ENCODE results near the gene APH1B.
"Not testable (repeated sequence)": the region's sequence is repeated elsewhere in the genome, so short reads cannot be mapped to it uniquely, and the experiment has no call there.

APH1B gene

DNA sequence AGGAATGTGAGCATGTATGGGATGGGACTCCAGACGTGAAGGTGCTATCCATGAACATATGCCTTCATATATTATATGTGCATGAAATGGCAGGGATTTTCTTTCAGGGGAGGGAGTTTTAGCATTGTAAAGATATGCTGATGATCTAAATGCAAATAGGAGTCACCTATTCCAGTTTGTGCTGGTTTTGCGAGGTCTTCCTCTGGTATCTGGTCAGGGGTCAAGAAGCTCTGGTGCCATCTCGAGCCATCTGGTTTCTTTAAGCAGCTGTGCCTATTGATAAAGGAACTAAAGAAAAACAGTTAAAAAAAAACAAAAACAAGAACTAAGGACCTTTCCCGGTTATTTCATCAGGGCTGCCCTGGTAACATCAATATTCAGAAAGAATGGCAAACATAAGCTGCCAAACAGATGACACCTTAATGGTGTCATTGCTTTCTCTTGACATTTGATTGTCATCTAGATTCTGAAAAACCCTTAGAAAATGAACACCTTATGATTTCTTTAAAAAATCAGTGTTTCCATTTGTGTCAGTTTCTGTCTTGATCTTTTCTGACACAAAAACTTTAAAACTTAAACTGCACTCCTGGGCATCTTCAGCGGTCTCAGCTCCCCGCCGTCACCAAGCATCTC, 22.7 kb downstream of the APH1B start:
- no peak for DNase-seq (ENCODE audit: low read depth)

DNA sequence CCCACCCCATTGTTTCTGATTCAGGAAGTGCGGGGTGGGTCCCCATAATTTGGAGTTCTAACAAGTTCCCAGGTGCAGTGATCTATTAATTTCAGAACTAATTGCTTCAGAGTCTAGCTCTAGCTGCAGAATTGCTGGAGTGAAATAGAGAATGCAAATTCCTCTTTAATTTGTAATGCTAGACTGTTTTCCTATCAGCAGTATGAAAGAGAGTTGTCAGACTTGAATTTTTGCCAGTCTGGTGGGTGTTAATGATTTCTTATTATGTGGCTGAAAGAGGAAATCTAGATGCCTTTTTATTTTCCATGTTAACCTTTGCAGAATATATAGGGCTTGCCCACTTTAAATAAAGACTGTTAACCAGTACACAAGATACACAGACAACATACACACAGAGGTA, 23.7 kb downstream of the APH1B start:
- DNase-seq (ENCODE audit: low read depth): no peak

DNA sequence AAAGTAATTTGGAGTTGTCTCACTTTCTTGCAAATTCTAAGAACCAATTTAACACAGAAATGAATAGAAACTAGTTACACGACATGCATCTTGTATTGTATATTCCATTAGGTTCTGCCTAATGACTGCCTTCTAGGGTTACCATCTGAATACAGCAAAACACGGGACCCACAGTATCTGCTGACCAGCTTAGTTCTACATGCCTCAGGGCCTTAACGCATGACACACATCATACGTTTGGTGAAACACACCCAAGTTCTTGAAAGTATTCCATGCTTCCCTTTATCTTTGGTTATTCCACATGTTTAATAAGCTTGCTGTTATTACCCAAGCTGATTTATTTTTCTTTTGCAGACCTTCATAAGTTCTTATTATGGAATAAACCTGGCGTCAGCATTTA, 27.9 kb downstream of the APH1B start:
- no peak for DNase-seq (ENCODE audit: low read depth)

DNA sequence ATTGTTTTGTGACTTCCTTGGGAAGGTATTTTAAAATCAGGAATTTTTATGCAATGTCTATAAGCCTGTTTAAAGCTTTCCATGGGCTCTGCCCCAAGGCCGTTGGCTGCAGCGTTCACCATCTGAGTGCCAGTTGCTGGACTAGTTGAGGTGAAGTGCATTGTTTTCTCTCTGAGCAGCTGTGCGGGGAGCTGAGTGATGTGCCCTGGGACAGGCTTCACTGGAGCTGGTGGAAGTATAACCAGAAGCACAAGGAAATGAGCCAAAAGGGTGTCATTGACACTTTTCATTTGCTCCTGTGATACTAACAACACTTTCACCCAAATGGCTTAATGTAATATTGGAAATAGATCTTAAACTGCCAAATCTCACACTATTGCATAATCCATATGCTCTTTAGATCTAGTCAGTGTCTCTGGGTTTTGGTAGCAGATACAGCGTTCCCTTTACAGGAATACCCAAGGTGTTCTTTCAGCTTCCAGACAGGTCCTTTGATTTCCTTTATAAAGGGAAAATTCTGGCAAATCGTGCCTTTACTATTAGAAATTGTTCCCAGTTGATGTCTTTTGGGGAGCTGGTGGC, 29.2 kb downstream of the APH1B start:
- no peak for DNase-seq (ENCODE audit: low read depth)

DNA sequence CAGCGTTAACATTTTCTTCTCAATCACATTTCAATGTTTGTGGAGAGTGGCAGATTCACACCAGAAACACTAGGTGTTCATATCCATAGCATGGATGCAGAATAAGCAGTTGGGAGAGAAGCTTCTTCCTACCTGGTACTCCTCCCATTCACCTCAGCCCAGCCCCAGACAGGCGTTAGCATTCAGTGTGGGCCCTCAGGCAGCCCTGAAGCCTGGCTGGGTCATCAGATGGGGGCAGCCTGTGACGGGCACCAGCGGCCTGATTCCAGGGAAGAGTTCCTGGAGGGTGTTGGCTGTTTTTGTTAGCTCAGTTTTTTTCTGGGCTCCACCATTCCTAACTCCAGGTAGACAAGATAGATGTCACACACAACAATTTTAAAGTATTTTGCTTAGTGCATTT, 31.1 kb downstream of the APH1B start:
- DNase-seq (ENCODE audit: low read depth): no peak

DNA sequence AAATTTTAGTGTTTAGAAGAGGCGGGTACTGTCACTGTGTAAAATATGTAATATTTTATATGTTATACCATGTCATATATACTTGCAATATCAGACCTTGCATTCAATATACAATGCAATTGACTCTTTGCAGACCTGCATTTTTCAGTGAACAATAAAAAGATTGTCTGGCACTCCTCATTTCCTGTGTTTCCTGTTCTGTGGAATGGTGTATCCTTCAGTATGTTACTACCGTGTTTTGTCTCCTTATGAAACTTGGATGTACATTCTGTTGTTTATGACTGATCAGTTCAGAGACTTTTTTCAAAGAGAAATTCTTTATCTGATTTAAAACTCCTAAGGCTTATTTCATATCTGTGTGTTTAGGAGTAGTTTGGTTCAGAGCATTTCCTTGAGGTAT, 31.5 kb downstream of the APH1B start:
- no peak for DNase-seq (ENCODE audit: low read depth)

DNA sequence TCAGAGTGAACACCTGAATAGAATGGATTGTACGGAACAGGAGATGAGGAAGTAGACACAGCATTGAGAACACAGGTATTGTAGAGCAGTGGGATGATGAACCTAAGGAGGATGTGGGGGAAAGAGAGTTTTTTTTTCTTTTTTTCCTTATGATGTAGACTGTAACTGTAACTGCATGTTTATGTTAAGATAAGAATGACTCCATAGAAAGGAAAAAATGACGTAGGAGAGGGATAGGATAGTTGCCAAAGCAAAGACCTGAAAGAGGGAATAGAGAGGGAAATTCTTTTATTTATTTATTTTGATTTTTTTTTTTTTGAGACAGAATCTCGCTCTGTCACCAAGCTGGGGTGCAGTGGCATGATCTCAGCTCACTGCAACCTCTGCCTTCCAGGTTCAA, 33.2 kb downstream of the APH1B start:
- DNase-seq (ENCODE audit: low read depth): no peak

DNA sequence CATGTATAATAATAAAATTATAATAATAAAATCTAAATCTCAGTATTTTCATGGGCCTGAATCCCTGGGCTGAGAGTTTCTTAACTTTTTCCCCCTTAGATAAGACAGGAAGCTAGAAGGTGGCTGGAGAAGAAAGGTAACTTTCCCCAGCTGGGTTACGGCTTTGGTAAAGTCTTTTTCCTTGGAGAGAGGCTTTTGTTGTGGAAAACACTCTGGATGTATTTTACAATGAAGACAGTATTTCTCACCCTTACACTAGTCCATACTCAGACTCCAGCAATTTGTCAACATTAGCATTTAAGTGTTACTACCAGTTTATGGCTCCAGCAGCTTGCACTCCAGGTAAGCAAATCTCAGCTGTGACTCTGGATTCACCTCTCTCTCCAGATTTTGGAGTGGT, 34.9 kb downstream of the APH1B start:
- no peak for DNase-seq (ENCODE audit: low read depth)

DNA sequence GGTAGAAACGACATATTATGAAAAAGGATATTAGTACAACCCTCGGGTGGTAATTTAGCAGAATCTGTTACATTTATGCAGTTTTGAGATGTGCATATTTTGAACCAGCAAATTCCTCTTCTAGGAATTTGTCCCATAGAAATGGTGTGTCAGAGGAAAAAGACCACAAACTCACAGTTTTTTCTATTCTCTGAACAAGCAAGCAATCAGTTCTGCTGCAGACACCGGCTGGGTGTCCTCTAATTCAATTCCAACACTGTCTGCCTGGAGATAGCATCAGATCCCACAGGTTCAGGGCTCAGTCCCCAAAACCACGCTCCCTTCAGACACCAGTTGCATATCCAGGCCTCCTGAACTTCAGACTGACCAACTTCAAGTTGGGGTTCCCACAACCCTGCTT, 36.4 kb downstream of the APH1B start:
- no peak for DNase-seq (ENCODE audit: low read depth)

DNA sequence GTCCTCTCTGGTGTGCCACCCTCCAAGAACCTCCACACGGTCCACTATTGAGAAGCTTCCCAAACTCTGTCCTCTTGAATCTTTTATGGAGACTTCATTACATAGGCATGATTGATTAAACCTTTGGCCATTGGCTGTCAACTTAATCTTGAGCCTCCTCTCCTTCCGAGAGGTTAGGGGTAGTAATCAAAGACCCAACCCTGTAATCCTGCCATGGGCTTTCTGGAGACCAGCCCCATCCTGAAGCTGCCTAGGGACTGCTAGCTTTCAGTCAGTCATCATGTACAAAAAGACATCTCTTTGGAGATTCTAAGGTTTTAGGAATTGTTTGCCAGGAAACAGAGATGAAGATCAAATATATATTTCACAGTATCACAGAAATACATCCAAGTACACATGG, 37.0 kb downstream of the APH1B start:
- DNase-seq (ENCODE audit: low read depth): no peak

DNA sequence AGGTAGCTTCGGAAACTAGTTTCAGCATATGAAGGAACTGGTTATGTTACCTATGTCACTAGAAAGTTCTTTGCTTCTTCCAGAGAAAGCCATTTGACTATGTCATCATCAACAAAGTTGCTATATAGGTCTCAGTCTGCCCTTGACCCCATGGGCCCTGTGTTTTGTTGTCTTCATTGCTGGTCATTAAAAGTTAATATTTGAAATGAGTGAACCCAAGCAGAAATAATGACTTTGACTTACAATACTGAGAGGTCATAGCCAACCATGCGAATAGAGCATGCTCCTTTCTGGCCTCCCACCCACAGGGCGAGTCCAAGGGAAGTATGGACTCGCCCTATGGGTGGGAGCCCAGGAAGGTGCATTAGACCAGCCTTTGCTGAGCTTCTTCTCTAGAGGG, 40.9 kb downstream of the APH1B start:
- no peak for DNase-seq (ENCODE audit: low read depth)

DNA sequence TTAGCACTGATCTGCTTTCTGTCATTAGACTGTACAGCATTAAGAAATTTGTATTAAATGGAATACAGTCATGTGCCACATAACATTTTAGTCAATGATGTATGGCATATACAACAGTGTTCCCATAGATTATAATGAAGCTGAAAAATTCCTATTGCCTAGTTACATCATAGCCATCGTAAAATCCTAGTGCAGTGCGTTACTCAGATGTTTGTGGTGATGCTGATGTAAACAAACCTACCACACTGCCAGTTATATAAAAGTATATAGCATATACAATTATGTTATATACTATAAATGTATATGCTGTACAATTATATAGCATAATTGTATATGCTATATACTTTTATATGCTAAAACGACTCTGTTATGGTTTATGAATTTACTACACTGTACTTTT, 41.7 kb downstream of the APH1B start:
- no peak for DNase-seq (ENCODE audit: low read depth)

DNA sequence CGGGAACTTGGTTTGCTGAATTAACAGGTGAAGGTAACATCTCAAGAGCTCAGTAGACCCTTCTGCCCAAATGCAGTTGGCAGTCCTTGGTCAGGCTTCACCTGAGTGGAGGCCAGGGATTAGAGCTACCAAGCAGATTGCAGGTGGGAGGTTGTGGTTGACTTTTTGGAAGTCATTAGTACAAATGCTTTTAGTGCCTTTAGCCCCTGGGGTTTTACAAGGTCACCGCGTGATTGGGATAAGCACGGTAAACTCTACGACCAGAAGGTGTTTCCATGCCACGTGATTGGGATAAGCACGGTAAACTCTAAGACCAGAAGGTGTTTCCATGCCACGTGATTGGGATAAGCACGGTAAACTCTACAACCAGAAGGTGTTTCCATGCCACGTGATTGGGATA, 43.0 kb downstream of the APH1B start:
- not testable (repeated sequence) for DNase-seq (ENCODE audit: low read depth)

DNA sequence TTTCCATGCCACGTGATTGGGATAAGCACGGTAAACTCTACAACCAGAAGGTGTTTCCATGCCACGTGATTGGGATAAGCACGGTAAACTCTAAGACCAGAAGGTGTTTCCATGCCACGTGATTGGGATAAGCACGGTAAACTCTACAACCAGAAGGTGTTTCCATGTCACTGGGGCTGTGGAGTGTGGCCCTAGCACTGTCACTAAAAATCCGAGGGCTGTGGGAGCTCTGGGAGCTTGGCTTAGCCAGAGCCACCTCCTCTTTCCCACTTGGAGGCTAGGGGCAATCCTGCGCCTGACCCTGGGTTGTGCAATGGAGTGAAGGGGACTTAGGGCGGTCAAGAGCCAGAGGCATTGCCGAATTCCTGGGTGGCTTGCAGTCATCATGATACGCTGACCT, 43.6 kb downstream of the APH1B start:
- DNase-seq (ENCODE audit: low read depth): not testable (repeated sequence)

DNA sequence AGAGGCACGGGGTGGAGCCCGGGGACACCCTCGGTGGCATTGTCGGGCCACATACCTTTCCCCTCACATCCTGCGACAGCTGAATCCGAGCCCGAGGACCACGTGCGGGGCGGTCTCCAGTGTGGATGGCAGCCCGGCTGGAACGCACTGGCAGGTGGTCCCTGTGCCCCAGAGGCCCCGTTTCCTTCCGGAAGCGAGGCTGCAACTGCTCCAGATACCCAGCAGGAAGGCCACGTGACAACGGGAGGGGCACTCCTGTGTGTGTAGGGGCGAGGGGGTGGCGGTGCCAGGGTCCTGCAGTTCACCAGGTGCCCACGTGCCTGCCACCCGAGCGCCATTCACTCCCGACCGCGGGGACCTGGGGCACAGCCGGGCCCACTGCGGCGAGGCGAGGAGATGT, 44.1 kb downstream of the APH1B start:
- no peak for DNase-seq (ENCODE audit: low read depth)

DNA sequence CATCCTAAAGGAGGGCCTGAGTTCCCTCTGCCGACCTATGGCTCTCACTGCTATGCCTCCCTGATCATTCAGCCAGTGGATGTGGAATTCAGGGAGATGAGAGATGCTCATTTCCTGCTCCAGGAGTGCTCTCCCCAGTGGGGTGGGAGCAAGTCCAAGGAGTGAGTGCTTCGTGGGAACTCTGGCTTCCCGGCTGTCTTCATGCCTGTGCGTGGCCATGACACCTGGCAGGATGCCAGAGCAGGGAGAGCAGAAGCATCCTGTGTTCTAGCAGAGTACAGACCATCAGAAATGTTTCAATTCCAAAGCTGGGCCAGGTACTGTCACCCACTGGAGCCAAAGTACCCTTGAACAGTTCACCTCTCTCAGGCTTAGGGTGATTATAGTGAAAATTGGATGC, 45.1 kb downstream of the APH1B start:
- DNase-seq (ENCODE audit: low read depth): no peak

DNA sequence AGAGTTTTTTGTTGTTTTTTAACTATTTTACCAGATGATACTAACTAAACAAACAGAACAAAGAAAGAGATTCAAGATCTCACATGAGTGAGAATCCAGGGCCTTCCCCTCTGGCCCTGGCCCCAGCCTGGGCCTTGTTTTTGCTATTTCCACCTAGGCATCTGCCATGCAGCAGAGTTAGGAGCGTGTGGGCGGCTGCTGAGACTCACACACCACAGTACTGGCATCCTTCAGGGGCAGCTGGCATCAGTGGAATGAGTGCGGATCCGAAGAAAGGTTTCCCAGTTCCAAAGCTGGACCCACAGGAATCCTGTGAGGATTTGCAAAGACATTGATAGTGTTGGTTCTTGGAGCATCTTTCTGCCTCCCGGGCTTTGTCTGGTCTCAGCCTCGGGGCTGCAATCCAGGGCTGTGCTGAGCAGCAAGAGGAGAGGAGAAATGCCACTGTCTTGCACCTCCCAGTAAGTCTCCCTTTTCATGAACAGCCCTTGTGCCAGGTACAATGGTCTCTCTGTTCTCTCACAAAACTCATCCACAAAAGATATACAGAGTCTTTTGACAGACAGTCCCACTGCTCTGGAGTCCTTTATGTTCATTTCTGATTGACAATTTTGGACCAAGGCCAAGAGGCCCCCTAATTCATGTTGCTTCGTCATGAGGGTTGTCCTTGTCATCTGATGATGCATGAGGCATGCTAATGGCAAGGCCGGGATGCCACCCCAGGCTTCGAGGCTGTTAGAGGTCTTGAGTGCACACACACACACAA, 46.6 kb downstream of the APH1B start:
- DNase-seq (ENCODE audit: low read depth): no peak

DNA sequence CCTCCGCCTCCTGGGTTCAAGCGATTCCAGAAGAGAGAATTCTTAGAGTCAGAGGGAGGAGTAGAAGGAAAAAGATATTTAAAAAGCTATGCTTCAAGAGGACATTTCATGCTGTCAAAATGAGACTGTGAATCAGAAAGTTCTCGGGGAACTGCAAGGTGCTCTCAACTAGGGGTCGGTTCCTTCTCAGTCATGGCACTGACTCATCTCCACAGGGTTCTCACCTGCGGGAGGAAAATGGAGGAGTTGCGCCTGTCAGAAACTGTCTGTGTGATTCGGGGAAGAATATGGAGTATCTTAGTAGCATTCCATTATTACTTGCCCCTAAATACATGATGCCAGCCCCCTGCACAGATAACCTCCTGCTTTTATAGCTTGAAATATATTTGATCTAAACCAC, 47.4 kb downstream of the APH1B start:
- no peak for DNase-seq (ENCODE audit: low read depth)

DNA sequence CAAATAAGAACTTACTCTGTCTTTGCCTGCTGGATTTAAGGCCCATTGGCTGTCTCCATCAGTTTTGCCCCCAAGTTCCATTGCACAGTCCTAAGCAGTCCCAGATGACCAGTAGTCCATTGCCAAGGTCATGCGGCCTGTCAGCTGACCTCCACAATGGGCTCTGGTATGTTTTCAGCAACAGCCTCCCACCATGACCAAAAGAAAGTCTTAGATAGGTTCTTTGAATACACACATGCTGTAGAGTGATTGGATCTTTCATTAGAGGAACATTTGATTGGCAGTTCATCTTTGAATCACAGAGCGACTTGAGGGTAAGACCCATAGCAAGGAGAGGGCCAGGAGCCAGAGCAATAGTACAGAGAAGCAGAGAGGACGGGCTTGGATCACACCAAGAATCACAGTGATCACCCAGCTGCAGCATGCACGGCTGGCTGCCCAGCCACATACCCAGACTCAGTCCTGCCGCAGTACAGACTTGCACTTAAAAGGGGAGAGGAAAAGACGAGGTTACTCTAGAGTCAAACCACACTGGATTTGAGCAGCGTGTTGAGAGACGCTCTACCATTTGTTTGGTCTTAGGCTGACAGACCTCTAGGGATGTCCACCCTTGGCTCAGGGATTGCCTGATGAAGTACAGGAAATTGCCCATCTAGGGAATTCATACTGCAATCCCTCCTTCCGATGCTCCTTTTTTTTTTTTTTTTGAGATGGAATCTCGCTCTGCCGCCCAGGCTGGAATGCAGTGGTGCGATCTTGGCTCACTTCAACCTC, 50.4 kb downstream of the APH1B start:
- DNase-seq (ENCODE audit: low read depth): no peak

DNA sequence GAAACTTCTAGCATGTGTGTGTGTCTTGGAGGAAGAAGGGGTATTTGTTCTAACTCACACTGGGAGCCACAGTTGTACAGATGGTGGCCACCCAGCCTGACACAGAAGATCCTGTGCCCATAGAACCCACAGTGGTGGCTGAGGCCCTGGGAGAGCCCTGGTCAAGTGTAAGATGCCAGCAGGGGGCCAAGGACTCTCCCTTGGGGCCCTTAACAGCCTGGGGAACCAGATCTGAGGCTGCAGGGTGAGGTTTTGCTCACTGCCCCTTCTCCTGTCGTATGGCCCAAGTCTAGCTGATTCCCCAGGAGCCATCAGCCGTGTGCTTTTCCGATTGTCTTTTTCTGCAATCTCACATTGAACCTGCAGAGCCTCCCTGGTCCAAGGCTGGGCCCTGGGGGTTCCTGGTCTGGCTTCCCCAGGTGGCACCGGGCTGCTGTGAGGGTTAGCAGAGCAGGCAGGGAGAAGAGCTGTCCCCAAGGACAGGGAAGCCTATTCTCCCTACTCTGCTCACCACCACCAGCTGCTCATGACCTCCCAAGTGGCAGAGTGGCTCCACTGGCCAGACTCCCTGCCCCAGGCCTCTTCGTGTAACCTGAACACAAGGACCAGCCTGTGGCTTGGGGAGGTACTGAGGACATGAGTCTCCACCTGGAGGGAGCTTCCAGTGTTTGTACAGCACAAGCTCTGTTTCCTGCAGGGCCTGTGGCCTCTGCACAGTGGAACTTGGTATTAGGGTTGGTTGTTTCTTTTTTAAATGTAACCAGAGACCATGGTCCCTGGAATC, 52.4 kb downstream of the APH1B start:
- DNase-seq (ENCODE audit: low read depth): no peak

DNA sequence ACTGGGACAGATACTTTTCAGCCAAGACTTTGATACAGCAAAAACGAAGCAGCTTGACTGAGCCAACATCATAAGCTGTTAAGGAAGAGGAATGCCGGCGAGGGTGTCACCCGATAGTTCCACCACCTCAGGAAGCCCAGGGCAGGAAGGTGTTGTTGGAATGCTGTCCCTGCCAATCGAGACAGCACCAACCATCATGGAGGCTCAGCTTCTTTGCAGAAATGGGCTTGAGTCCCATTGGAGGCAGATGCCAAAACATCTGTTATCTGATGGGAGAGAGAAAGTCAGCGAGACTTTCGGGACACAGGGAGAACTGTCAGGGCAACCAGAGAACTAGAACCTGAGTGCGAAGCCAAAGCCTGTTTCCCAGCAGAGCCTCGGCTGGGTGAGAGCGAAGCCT, 53.5 kb downstream of the APH1B start:
- DNase-seq (ENCODE audit: low read depth): no peak

DNA sequence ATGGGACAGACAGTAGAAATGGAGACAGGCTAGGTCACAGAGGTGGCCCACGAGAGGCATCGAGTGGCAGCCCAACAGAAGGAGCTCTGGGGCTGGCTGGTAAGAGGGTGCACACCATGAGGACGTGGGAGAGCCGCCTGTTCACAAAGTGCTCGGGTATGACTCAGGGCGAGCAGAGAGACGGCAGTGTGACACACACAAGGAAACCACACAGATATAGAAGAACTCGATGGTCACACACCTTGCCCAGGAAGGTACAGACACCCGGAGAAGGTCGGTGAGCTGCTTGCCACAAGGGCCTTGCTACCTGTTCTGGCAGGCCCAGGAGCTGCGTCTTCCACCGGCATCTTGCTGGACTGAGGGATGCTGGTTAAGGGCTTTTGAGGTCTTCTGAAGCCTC, 54.1 kb downstream of the APH1B start:
- no peak for DNase-seq (ENCODE audit: low read depth)

Measured in fibroblast of the conjunctiva (primary cell).